ENCODE measurements around the gene NEDD4L. TPM values are rescaled to one million over a fixed set of nuclear protein-coding genes. Genes with fewer than 3 reads are reported as not detected.

Gene NEDD4L
- total and polyA plus RNA-seq, 7 donors: 14.8 to 28.0 (median 19.6) TPM

- H3K4me3 ChIP-seq: no peak overlapping the region
- DNase-seq (no peak), ATAC-seq (no peak)
- WGBS, 3 donors: 56 to 63% (median 58%) methylated on average over 3 of the region's 3 CpGs
- H3K4me1 ChIP-seq: peaks cover 5% of the 10 kb centered on the region
- H3K27ac ChIP-seq: no peak overlapping the region
- H3K36me3 ChIP-seq (ENCODE audit: insufficient read depth in 1 of 2, low read depth in 1 of 2): no peaks in the 10 kb centered on the region
- H3K27me3 ChIP-seq (ENCODE audit: insufficient read depth in 3 of 3, low read length in 2 of 3): no peaks in the 10 kb centered on the region
- intact Hi-C loops (cut with DNase I): no loop called here
- no peak for TF ChIP-seq CTCF (IDR thresholded peaks at IDR 0.05)
- no peaks in the 10 kb centered on the region for H3K9me3 ChIP-seq
These were observed 117.6 kb downstream of the NEDD4L start for GRCh38 chr18:58161659-58162058.

GRCh38 chr18:58162127-58162526, 118.1 kb downstream of the NEDD4L start:
- intact Hi-C loops (cut with DNase I): no loop called here
- H3K4me3 ChIP-seq: no peak overlapping the region
- 90 to 91% (median 91%) methylated on average over 6 of the region's 6 CpGs for WGBS, 3 donors
- DNase-seq: no peak
- ATAC-seq: no peak
- TF ChIP-seq CTCF (IDR thresholded peaks at IDR 0.05): no peak
- no peaks in the 10 kb centered on the region for H3K9me3 ChIP-seq
- peaks cover 5% of the 10 kb centered on the region for H3K4me1 ChIP-seq
- no peaks in the 10 kb centered on the region for H3K27me3 ChIP-seq (ENCODE audit: insufficient read depth in 3 of 3, low read length in 2 of 3)
- no peak overlapping the region for H3K27ac ChIP-seq
- H3K36me3 ChIP-seq (ENCODE audit: insufficient read depth in 1 of 2, low read depth in 1 of 2): no peaks in the 10 kb centered on the region

GRCh38 chr18:58163004-58163590, 119.1 kb downstream of the NEDD4L start:
- no peak for TF ChIP-seq CTCF (IDR thresholded peaks at IDR 0.05)
- intact Hi-C loops (cut with DNase I): no loop called here
- 73 to 97% (median 91%) methylated on average over 6 of the region's 6 CpGs for WGBS, 3 donors
- Histone ChIP-seq H3K27me3 (ENCODE audit: insufficient read depth in 3 of 3, low read length in 2 of 3) (no peaks in the 10 kb centered on the region), H3K4me3 (no peak overlapping the region), H3K27ac (no peak overlapping the region), H3K36me3 (ENCODE audit: insufficient read depth in 1 of 2, low read depth in 1 of 2) (no peaks in the 10 kb centered on the region), H3K9me3 (no peaks in the 10 kb centered on the region), H3K4me1 (peaks cover 5% of the 10 kb centered on the region)
- ATAC-seq (peak in 3 of 4 donors; percentile 27 to 65 (median 45)), DNase-seq (no peak)

GRCh38 chr18:58166278-58166844, 122.3 kb downstream of the NEDD4L start:
- WGBS, 3 donors: 73 to 89% (median 80%) methylated on average over 4 of the region's 4 CpGs

More at GRCh38 chr18:58166278-58166844, 122.3 kb downstream of the NEDD4L start:
- no peak for DNase-seq
- Histone ChIP-seq H3K4me3 (no peak overlapping the region), H3K36me3 (ENCODE audit: insufficient read depth in 1 of 2, low read depth in 1 of 2) (no peaks in the 10 kb centered on the region), H3K27ac (no peak overlapping the region), H3K4me1 (no peaks in the 10 kb centered on the region), H3K27me3 (ENCODE audit: insufficient read depth in 3 of 3, low read length in 2 of 3) (no peaks in the 10 kb centered on the region), H3K9me3 (no peaks in the 10 kb centered on the region)
- ATAC-seq: no peak
- intact Hi-C loops (cut with DNase I): no loop called here
- TF ChIP-seq CTCF (IDR thresholded peaks at IDR 0.05): no peak

Data from psoas muscle (tissue), 8 donors.